GM21526 (cell line): ENCODE data around the gene ENTPD2.
"Not testable (repeated sequence)": the region's sequence is repeated elsewhere in the genome, so short reads cannot be mapped to it uniquely, and the experiment has no call there.

ENCODE experiments used
- ATAC-seq: cut with Tn5 transposase; IDR thresholded peaks from one replicate; pipeline ENCODE4 v1.9.1; 2021; ENCODE audit warnings: moderate library complexity; ENCODE audit not compliant: unreplicated experiment, low FRiP score

ENTPD2 gene

DNA sequence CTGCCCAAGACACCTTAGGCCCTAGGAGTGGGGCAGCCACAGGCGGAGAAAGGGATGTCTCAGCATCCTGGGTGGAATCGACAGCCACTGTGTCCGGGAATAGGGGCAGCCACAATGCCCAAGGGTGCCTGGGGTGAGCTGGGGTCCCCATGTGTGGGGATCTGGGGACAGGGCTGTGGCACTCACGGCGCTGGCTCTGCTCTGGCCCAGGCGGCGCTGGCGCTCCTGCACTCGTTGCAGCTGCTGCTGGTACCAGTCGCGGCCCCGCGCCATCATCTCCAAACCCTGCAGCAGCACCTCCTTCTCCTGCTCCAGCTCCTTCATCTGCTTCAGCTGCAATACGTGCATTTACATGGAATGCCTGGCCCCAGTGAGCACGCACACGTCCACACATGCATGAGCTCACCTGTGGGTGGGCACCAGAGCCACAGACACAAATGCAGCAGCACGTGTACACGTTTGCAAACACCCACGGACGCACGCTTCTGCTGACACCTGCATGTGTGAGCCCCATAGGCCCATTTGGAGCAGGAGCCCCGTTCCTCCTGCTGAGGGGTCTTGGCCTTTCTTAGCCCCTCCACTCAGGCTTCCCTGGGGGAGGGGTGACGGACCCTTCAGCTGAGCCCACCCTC, 11.6 kb upstream of the ENTPD2 start:
- ATAC-seq = no peak

DNA sequence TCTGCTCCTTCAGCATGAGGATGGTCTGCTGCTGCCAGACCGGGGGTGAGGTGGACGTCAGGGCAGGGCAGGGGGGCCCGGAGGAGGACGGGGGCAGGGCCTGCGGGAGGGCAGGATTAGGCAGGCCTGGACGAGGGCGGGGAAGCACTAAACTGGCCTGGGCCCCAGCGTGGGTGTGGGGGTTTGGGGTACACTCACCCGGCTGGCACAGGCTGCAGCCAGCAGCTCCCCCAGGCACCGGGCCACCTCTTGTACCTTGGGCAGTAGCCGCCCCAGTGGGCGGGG, 11.0 kb upstream of the ENTPD2 start:
- no peak for ATAC-seq

DNA sequence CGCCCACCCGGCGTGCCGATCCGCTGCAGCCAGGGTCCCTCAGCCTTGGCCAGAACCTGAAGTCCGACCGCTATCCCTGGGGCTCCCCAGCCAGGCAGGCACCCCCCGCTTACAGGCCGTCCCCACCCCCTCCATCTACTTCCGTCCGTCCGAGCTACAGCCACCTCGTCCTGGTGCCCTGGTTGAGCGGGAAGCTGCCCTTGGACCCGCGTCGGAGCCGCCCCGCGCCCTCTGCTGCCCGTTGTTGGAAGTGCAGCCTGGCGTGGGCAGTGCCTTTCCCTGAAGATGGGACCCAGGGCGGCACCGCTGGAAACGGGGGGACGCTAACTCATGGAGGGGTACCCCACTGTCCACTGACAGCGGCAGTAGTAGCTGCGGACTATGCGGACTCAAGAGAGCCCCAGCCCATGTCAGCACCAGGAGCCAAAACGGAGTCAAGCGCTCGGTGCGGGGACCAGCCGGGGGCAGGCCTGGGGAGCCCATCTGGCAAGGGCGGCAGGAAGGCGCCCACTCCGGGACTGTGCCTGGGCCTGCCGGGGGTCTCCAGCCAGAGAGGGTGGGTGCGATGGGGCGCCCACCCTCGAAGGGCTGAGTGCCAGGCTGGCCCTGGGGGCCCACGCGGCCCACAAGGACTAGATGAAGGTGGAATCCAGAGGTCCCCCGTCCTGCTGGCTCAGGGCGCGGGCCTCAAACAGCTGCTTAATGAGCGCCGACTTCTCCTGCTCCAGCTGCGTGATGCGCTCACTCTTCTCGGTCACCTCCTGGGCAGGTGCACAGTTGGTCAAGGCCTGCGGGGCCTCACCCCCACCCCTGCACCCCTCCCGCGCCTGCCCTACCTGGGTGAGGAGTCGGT, 10.4 kb upstream of the ENTPD2 start:
- ATAC-seq = no peak

DNA sequence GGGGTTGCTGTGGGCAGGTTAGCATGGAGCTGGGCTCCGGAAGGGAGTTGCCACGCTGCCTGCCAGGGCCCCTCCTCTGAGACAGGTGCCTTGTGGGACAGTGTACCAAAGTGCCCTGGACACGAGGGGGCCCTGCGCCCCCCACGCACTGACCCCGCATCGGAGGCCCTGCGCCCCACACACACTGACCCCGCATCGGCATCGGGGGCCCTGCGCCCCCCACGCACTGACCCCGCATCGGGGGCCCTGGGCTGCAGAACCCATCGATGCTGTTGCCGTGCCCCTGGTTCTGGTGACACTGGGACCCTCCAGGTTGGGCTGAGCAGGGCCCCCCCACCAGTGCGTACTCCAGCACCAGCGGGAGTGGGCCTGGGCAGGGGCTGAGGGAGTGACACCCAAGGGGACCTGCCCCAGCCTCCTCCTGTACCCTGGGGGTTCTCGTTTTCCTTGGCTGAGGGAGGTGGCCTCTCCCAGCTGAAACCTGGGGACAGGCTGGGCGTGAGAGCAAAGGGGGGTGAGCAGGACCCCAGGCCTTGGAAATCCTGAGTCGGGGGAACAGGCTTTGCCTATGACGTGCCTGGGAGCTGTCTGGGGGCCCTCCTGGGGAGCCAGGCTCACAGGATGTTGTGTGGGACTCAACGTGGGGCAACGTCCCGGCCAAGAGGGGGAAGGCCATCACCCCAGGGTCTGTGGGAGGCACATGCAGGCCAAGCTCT, 9.6 kb upstream of the ENTPD2 start:
- ATAC-seq = no peak

DNA sequence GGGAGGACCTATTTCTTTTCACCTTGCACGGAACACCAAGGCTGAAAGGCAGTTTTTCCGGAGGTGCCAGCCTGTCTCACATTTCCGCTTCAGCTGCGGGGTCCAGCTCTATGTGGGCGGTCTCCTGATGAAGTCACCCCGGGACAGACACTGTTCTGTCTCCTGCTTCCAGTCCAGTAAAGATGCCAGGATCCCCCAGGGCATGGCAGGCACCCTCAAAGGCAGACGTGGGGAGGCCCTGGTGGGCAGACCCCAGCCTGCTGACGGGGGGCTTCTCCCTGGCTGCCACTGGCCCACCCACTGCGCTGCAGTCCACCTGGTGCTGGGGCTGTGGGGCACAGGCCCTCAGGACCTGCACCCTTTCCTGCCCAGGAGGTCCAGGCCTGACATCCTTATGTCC, 8.9 kb upstream of the ENTPD2 start:
- ATAC-seq = not testable (repeated sequence)

DNA sequence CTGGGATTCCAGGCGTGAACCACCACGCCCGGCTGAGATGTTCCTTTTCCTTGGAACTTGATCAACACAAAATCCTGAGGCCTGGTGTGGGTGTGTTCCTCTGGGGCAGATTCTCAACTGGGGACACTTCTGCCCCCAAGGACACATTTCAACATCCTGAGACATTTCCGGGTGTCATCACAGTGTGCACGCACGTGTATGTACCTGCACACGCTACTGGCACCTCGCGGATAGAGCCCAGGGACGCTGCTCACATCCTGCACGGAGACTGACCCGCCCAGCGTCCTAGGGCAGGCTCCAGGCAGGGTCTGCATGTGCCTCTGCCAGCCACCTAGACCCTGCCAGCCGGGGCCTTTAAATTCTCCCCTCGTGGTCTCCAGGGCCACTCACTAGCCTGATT, 8.5 kb upstream of the ENTPD2 start:
- no peak for ATAC-seq

DNA sequence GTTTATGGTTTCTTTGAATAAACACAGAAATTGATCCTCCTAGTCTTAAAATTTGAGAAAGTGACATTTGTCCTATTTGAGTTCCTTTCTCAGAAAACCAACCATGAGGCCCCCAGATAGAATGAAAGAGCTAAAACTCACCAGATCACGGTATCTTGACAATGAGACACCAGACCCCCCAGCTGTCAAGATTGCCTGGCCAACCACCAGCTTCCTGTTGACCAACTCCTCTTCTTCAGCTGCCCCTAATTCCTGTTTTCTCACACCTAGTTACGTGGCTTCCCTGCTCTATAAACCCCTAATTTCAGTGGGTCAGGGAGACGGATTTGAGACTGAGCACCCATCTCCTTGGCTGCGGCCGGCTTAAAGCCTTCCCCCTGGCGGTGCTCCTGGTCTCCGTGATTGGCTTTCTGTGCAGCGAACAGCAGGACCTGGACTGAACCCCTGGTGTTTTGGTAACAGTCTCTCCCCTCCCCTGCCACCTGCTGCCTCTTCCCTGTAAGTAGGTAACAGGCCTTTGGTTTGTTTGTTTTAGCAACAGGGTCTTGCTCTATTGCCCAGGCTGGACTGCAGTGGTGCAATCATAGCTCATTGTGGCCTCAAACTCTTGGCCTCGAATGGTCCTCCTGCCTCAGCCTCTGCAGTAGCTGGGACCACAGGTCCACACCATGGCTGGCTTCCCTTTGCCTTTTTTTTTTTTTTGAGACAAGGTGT, 4.8 kb upstream of the ENTPD2 start:
- ATAC-seq = no peak

DNA sequence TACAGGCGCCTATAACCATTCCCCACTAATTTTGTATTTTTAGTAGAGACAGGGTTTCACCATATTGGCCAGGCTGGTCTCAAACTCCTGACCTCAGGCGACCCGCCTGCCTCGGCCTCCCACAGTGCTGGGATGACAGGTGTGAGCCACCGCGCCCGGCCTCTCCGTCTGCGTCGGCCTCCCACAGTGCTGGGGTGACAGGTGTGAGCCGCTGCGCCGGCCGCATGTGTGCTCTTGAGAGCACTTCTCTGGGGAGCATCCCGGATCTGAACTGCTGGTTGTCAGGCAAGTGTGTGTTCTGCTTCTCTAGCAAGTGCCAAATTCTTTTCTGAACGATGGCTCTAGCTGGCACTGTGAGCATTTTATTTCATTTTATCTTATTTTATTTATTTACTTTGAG, 3.7 kb upstream of the ENTPD2 start:
- ATAC-seq = no peak

DNA sequence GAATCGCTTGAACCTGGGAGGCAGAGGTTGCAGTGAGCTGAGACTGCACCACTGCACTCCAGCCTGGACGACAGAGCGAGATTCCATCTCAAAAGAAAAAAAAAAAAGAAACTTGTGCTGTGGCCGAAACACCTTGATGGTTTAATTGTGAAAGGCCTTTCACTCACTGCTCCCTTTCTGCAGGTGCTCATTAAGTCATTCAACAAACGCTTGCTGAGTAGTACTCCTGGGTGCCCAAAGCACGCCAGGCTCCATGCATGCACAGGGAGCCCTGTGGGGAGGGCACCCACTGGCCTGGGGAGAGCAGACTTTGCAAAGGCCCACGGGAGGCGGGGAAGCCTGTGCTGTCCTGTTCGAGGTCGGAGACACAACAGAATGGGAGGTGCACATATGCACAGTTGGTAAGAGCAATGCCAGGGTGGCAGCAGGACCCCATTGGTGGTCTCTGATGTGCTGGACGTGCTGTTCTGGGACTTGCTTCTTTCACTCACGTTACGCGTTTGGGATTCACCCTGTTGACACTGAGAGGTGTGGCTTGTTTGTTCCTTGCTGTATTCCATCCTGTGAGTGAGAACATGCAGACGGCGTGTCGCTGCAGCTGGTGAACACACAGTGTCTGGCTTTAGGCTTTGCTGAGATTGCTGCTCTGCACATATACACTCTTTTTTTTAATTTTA, 3.0 kb upstream of the ENTPD2 start:
- ATAC-seq = no peak

DNA sequence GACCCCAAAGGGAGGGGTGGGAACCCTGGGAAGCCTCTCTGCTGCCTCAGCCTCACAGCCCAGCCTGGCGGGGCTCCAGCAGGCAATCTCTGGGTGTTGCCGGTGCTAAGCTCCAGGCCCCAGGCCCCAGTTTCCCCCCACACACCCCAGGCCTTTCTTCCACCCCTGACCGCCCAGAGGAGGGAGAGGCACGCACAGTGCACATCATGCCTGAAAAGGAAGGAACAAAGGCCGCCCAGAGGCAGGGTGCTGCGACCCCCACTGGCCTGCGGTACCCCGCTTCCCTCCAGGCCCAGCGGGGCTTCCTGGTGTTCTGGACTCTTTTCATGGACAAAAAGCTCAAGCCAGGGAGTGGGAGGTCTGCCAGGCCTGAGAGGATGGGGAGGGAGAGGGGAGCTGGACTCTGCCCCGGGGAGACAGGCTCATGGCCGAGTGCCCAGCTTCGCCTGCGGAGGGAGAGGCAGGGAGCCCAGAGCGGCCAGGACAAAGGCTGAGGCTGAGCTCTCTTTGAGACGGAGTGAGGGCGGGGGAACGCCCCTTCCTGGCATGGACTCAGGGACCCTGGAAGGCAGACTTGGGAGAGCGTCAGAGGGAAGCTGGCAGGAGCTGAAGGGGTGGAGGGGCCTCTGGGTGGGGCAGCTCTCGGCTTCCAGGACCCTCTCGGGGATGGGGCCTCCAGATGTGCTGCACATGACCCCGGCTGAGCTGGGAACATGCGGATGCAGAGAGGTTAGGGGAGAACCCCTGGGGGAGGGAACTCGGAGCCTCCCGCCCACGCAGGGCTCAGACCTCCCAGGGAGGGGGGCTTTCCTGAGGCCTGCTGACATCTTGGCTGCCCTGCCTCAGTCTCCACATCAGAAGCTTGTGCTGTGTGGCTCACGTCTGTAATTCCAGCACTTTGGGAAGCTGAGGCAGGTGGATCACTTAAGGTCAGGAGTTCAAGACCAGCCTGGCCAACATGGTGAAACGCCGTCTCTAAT, 1.8 kb upstream of the ENTPD2 start:
- ATAC-seq = no peak

DNA sequence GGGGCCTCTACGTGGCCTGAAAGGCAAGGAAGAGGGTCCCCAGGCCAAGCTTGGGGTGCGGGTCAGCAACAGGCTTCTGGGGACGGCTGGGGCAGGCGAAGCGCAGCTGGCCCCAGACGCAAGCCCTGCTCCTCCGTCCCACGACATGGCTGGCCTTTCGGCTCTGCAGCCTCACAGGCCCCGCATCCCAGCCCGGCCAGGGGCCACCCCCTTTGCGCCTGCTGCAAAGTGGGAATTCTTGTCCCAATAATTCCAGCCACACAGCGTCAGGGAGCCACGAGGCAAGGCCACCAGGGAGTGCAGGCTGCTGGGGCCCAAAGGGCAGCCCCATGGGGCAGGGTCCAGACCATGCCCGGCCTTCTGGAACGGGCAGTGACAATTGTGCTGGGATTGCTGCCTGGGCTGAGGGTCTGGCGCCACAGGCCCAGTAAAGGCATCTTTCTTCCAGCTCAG, 1.1 kb upstream of the ENTPD2 start:
- ATAC-seq = no peak

DNA sequence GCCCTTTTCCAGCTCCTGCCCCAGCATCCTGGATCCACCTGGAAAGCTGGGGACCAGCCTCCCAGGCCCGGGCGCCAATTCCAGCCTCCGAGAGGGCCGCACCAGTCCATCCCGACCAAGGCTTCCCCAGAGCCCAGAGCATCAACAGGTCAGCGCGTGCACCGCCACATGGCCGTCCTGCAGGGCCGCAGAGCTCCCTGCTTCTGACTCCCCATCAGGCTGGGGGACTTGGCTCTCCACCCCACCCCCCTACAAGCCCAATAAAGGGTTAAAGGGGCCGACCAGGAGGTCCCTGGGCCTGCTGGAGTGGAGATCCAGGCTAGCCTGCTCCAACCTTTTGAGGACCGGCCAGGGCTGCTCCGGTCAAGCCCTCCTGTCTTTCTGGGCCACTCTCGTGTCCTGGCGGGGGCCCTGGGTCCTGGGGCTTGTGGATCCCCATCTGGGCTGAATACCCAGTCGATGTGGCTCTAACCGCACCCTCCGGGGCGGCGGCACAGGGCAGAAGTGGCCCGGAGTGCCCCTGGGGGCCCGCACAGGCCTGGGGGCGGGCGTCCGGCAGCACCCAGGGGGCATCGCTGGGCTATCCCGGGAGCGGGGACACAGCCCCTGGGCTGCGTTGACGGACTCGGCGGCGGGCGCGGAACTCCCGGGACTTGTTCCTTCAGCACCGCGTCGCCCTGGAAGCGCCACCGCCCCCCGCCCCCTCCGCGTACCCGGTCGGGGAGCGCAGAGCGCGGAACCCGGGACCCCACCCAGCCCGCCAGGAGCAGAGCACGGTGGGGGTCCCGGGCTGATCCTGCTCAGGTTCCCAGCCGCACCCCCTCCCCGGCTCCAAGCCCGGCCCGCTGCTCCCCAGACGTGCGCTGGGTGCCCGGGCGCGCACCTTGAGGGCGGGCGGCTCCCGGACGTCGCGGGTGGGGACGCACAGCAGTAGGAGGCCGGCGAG, 590 bp downstream of the ENTPD2 start:
- no peak for ATAC-seq

DNA sequence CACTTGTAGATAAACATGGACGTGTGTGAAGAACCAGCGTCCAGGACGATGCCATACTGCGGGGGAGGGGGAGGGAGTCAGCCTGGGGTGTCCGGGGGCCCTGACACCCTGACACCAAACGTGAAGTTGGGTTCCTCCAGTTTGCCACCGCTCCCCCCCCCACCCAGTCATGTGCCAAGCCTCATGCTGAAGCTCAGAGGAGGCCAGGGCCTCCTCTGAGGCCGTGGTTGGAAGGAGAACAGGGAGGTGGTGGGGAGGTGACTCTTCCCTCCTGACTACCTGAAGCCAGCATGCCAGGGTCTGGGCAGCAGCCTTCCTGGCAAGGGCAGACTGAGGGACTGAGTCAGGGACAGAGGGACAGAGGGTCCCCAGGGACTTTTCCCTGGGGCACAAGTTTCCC, 1.6 kb downstream of the ENTPD2 start:
- no peak for ATAC-seq

DNA sequence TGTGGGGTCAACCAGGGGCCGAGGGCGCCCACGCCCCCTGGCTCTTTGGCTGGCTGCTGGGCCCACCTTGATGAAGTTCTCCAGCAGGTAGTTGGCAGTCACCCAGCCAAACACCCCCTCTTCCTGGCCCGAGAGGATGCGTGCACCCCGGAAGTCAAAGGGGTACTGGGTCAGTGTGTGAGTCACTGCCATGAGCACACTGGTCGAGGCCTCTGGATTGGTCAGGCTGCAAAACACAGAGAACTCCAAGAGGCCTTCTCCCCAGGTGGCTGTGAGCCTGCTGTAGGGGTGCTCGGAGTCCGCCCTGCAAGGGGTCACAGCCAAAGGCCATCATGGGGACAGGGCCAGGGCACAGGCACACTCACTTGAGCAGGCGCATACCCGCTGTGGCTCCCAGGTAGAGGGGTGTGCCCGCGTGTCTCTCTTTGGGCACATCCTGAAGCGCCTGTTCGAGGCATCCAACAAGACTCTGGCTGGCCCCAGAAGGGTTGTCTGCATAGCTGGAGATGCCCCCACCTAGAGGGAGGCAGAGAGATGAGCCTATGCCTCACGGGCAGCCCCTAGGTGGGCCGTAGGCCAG, 2.6 kb downstream of the ENTPD2 start:
- ATAC-seq = no peak

DNA sequence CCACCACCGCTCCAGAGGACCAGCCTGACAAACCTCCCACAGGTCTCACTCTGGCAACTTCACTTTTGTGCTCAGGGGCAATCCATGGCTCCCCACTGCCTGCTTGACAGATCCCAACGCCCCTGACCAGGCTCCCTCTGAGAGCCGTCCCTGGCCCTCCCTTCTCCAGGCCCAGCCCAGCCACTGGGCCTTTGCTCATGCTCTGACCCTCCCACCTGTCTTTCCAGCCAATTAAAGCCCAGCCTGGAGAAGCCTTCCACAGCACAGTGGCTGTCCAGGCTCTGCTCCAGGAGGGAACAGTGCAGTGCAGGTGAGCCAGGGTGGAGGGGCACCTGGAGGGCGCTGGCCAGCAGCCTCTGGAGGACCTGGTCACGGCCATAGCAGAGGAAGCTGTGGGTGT, 3.3 kb downstream of the ENTPD2 start:
- ATAC-seq = no peak

DNA sequence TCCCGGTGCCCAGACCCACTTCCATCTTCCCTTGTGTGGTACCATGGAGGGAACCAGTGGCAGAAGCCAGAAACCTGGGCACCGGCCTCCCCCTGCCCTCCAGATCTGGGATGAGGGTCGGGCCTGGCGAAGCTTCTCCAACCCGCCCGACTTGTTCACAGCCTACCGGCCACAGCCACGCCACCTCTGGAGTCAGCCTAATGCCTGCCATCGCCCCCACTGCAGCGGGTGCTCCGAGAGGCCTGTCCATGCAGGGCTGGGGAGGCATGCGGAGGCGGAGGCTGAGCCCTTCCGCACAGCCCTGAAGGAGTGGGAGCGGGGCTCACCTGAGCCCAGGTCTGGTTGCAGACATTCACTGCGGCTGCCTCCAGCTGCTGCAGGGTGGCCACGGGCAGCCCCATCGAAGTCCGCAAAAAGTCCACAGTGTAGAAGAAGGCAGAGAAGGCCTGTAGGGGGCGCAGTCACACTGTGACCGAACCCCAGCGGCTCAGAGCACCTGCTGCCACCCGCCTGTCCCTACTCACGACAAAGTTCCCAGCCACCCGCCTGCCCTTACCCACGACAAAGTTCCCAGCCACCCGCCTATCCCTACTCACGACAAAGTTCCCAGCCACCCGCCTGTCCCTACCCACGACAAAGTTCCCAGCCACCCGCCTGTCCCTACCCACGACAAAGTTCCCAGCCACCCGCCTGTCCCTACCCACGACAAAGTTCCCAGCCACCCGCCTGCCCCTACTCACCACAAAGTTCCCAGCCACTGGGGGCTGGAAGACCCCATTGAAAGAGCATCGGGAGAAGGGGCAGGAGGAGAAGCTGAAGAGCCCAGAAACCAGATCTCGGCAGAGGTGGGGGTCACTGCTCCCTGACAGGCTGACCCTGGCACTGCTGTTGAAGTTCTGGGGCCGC, 4.1 kb downstream of the ENTPD2 start:
- ATAC-seq = no peak
